ENCODE data around the gene RAN. TPM values are rescaled to one million over a fixed set of nuclear protein-coding genes. Genes with fewer than 3 reads are reported as not detected.

The RAN gene
- total RNA-seq, 4 donors from 2014 or later: 88.3 to 161 (median 148) TPM

DNA sequence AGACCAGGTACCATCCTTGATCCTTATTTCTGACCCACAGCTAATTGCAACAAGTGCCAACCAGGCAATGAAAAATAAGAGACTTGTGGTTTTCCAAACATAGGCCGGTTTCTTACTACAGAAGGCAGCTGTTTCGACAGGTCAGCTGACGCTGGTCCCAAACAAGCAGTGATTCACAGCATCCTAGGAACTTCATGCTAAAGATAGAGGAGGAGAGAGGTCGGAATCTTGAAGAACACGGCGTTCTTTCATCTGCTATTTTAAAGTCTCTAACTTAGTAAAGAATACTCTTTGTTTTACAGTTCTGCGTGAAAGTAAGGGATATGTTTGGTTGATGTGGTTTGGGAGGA lies 53.8 kb downstream of the RAN start:
- TF ChIP-seq POLR2A (IDR thresholded peaks at IDR 0.05): no peak
- TF ChIP-seq, protein P1, sequence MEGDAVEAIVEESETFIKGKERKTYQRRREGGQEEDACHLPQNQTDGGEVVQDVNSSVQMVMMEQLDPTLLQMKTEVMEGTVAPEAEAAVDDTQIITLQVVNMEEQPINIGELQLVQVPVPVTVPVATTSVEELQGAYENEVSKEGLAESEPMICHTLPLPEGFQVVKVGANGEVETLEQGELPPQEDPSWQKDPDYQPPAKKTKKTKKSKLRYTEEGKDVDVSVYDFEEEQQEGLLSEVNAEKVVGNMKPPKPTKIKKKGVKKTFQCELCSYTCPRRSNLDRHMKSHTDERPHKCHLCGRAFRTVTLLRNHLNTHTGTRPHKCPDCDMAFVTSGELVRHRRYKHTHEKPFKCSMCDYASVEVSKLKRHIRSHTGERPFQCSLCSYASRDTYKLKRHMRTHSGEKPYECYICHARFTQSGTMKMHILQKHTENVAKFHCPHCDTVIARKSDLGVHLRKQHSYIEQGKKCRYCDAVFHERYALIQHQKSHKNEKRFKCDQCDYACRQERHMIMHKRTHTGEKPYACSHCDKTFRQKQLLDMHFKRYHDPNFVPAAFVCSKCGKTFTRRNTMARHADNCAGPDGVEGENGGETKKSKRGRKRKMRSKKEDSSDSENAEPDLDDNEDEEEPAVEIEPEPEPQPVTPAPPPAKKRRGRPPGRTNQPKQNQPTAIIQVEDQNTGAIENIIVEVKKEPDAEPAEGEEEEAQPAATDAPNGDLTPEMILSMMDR (IDR thresholded peaks at IDR 0.05): no peak
- no peak for DNase-seq (ENCODE audit: low spot score in 2 of 2)
- H3K4me3 ChIP-seq (ENCODE audit: low read depth, poor library complexity, severe bottlenecking): no peak overlapping the region
- intact Hi-C loops (cut with DNase I; ENCODE audit: low total_unique reads): loop anchor here (10.0 kb wide), 1 partner anchor 199 kb away; no protein-coding TSS in a partner anchor
- WGBS, 2 donors: 77% methylated on average over 7 of the region's 7 CpGs

Other genes with a start within 250 kb of the RAN start
- gene RIMBP2, start 155.8 kb upstream of the RAN start, total RNA-seq: 1 to 10 TPM; 1.5 to 5.3 (median 2.7) TPM
- 10 to 100 TPM in 1 of 4 donors, 1 to 10 TPM in 3; 2.9 to 14.7 (median 4.7) TPM for gene STX2, start 32.8 kb upstream of the RAN start, total RNA-seq
- 10 to 100 TPM in 1 of 4 donors, 1 to 10 TPM in 3; 8.3 to 11.6 (median 8.9) TPM for gene ADGRD1, start 81.8 kb downstream of the RAN start, total RNA-seq